NT2/D1 (cell line): ENCODE measurements around the gene CILP2.

ENCODE experiments used
- SUZ12 ChIP-seq: IDR thresholded peaks from 2 replicates; pipeline ENCODE4 v1.6.1; 2011; ENCODE audit not compliant: insufficient read length, insufficient read depth; ENCODE audit errors: extremely low read depth
- ZNF274 ChIP-seq: IDR thresholded peaks from 2 replicates; pipeline ENCODE4 v1.6.1; 2011; ENCODE audit warnings: mild to moderate bottlenecking, low read depth, low read length

- no peak for TF ChIP-seq ZNF274
- TF ChIP-seq SUZ12 = no peak
These were observed 3.6 kb downstream of the CILP2 start for GRCh38 chr19:19541616-19542015.
